Colonic mucosa (tissue), 4 donors: ENCODE measurements around the gene PPM1H. TPM values are rescaled to one million over a fixed set of nuclear protein-coding genes. Genes with fewer than 3 reads are reported as not detected.

Source experiments
- DNase-seq: peaks from one replicate; pipeline ENCODE4 v3.0.0-alpha.2; 2020
- H3K27ac ChIP-seq: fragments of 200-600 bp; one replicate; pipeline ENCODE4 v1.8.0; 2021
- H3K27me3 ChIP-seq: fragments of 200-600 bp; one replicate; pipeline ENCODE4 v1.8.0; 2021
- H3K36me3 ChIP-seq: fragments of 200-600 bp; one replicate; pipeline ENCODE4 v1.8.0; 2021
- H3K4me1 ChIP-seq: fragments of 200-600 bp; one replicate; pipeline ENCODE4 v1.8.0; 2021; ENCODE audit warnings: mild to moderate bottlenecking
- H3K4me3 ChIP-seq: fragments of 200-600 bp; one replicate; pipeline ENCODE4 v1.8.0; 2021
- H3K9ac ChIP-seq, 2 donors: one replicate each; pipeline ENCODE4 v1.7.0; 2013; ENCODE audit warnings: control low read depth in 2 of 2, low read depth in 2 of 2, low read length in 2 of 2
- H3K9me3 ChIP-seq: fragments of 200-600 bp; one replicate; pipeline ENCODE4 v1.8.0; 2021
- CTCF ChIP-seq: fragments of 200-600 bp; IDR thresholded peaks from one replicate; pipeline ENCODE4 v1.8.0; 2022; ENCODE audit warnings: antibody characterized with exemption, mild to moderate bottlenecking
- intact Hi-C: fragments of 100-400 bp; cut with DNase I; formaldehyde crosslinking; loops from one replicate; pipeline ENCODE4 v1.14.1; 2022
- total RNA-seq, 2 donors: library from RNA; stranded (reverse); fragmentation: NEBNext Ultra II Directional in 1 of 2; extraction: Animal tissue kit (Norgen Biotek cat#: 25700) in 1 of 2; gene quantifications; one replicate each; pipeline ENCODE4 v1.2.1, GENCODE V29; 2021
- donor health status: healthy.
- donor health status: DM: no; HTN: no; CAD: no.
- donor health status: DM: no; HTN: no; CAD: no.

PPM1H gene
- total RNA-seq, 2 donors from 2014 or later = 7.4 to 8.1 TPM

GRCh38 chr12:62603811-62604098 lies 331.2 kb downstream of the PPM1H start:
- no peaks in the 10 kb centered on the region for H3K9me3 ChIP-seq
- TF ChIP-seq CTCF = no peak
- H3K36me3 ChIP-seq = no peaks in the 10 kb centered on the region
- H3K4me1 ChIP-seq = no peaks in the 10 kb centered on the region
- peak overlapping the region; percentile 69 for H3K4me3 ChIP-seq
- intact Hi-C loops = loop anchor here (5.0 kb wide), 2 partner anchors 189 to 341 kb away; partner anchors contain the start of gene USP15
- H3K27ac ChIP-seq = peak overlapping the region; percentile 99
- no peaks in the 10 kb centered on the region for H3K27me3 ChIP-seq
- no peak for DNase-seq
- peak overlapping the region; percentile 72 to 76 for H3K9ac ChIP-seq

- TF ChIP-seq CTCF = peak; percentile 28
- DNase-seq = peak; percentile 81
- peak overlapping the region; percentile 72 to 76 for H3K9ac ChIP-seq
- H3K4me1 ChIP-seq = no peaks in the 10 kb centered on the region
- intact Hi-C loops = loop anchor here (5.0 kb wide), 2 partner anchors 189 to 341 kb away; partner anchors contain the start of gene USP15
- no peaks in the 10 kb centered on the region for H3K9me3 ChIP-seq
- no peaks in the 10 kb centered on the region for H3K27me3 ChIP-seq
- peak overlapping the region; percentile 99 for H3K27ac ChIP-seq
- no peaks in the 10 kb centered on the region for H3K36me3 ChIP-seq
- H3K4me3 ChIP-seq = peak overlapping the region; percentile 69
These were observed 331.7 kb downstream of the PPM1H start for GRCh38 chr12:62603061-62603810.

GRCh38 chr12:62602255-62603060 lies 332.5 kb downstream of the PPM1H start:
- peak overlapping the region; percentile 72 to 76 for H3K9ac ChIP-seq
- peak; percentile 92 for DNase-seq
- intact Hi-C loops = loop anchor here (5.0 kb wide), 2 partner anchors 190 to 340 kb away; partner anchors contain the start of gene USP15
- H3K4me1 ChIP-seq = no peaks in the 10 kb centered on the region
- no peak for TF ChIP-seq CTCF
- no peaks in the 10 kb centered on the region for H3K36me3 ChIP-seq
- H3K27me3 ChIP-seq = no peaks in the 10 kb centered on the region
- peak overlapping the region; percentile 99 for H3K27ac ChIP-seq
- no peaks in the 10 kb centered on the region for H3K9me3 ChIP-seq
- peak overlapping the region; percentile 69 for H3K4me3 ChIP-seq

- H3K36me3 ChIP-seq = no peaks in the 10 kb centered on the region
- no peaks in the 10 kb centered on the region for H3K9me3 ChIP-seq
- no peaks in the 10 kb centered on the region for H3K27me3 ChIP-seq
- peak overlapping the region; percentile 69 for H3K4me3 ChIP-seq
- peak overlapping the region in 1 of 2 donors; percentile 76 for H3K9ac ChIP-seq
- no peaks in the 10 kb centered on the region for H3K4me1 ChIP-seq
- TF ChIP-seq CTCF = no peak
- DNase-seq = no peak
- intact Hi-C loops = loop anchor here (5.0 kb wide), 2 partner anchors 191 to 339 kb away; partner anchors contain the start of gene USP15
- H3K27ac ChIP-seq = peak overlapping the region; percentile 99
These were observed 333.2 kb downstream of the PPM1H start for GRCh38 chr12:62601765-62602164.

- TF ChIP-seq CTCF = no peak
- Histone ChIP-seq H3K4me1 (no peaks in the 10 kb centered on the region), H3K27ac (no peak overlapping the region), H3K9ac (no peak overlapping the region), H3K9me3 (no peaks in the 10 kb centered on the region), H3K27me3 (no peaks in the 10 kb centered on the region), H3K4me3 (no peak overlapping the region), H3K36me3 (no peaks in the 10 kb centered on the region)
- intact Hi-C loops = loop anchor here (5.0 kb wide), 2 partner anchors 192 to 338 kb away; partner anchors contain the start of gene USP15
- no peak for DNase-seq
These were observed 335.0 kb downstream of the PPM1H start for GRCh38 chr12:62599854-62600437.
